HG02759 (cell line): ENCODE data around the gene BLOC1S5.
A peak's percentile ranks its signal among the peaks of the same experiment; 100 is the strongest.
"Not testable (repeated sequence)": the region's sequence is repeated elsewhere in the genome, so short reads cannot be mapped to it uniquely, and the experiment has no call there.

ENCODE experiments used
- ATAC-seq: cut with Tn5 transposase; IDR thresholded peaks from one replicate; pipeline ENCODE4 v1.9.1; 2021; ENCODE audit warnings: mild to moderate bottlenecking, moderate library complexity; ENCODE audit not compliant: unreplicated experiment

The BLOC1S5 gene

GRCh38 chr6:8047541-8048292, 16.5 kb downstream of the BLOC1S5 start:
- ATAC-seq, result no peak

DNA sequence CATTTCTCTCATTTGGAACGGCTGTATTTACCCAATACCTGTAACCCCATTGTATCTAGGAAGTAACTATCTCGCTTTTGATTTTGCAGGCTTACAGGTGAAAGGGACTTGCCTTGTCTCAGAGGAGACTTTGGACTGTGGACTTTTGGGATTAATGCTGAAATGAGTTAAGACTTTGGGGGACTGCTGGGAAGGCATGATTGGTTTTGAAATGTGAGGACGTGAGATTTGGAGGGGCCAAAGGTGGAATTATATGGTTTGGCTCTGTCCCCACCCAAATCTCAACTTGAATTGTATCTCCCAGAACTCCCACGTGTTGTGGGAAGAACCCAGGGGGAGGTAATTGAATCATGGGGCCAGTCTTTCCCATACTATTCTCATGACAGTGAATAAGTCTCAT, 18.4 kb downstream of the BLOC1S5 start:
- ATAC-seq, result not testable (repeated sequence)

- ATAC-seq, result no peak
Observed at GRCh38 chr6:8043221-8043620, 21.0 kb downstream of the BLOC1S5 start.

DNA sequence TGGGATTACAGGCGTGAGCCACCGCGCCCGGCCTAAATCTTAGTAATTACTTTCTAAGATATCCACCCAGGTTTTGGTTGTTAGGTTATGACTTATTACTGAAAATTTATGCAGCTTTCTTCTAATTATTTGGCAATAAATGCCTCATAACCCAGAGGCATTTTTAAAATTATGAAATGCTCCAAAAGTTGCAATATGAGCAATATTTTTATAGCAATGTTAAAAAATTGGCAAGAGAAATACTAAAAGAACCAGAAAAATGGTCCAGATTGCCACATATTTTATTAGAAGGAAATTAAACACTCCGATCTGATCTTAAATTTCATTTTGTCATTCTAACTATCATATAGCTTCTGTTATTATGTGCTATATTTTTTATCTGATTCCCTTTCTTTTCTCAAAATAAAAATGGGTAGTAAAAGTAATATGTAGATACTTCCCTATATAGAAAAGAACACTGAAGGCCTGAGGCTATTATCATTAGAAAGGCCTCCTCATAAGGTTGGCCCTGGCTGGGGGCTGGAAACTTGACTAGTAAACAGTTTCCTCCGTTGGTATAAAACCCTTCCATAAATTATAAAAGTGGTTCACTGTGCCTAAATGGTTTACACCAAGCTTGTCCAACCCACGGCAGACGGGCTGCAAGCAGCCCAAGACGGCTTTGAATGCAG, 22.1 kb downstream of the BLOC1S5 start:
- ATAC-seq, result no peak

GRCh38 chr6:8034107-8034506, 30.1 kb downstream of the BLOC1S5 start:
- not testable (repeated sequence) for ATAC-seq

- no peak for ATAC-seq
Observed at GRCh38 chr6:8030920-8031319, 33.3 kb downstream of the BLOC1S5 start.

DNA sequence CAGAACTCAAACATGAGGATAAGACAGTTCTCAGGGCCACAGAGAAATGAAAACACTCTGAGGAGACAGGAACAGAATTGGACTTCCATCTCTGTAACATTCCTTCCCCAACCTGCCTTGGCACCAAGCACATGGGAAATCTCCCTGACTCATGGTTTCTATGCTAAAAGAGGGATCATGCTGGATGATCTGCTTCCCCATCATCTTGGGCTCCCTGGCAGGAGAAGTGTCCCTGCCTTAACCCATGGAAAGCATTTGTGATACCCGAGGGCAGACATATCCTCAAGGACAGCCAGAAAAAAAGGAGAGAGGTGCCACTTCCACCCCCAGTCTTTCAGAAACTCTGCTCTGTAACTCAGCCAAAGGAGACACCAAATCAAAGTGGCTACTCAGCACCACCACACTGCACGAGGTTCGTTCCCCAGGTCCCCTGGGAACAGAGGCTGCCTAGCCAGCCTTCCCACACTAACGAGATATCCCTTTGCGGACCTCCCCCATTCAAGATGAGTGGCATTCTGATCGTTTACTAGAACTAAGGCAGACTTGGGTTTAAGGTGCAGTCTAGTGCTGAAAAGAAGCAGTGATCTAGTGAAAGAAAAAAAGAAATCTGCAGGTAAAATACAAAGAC, 34.8 kb downstream of the BLOC1S5 start:
- ATAC-seq, result no peak

- ATAC-seq, result no peak
Observed at GRCh38 chr6:8027965-8028651, 36.1 kb downstream of the BLOC1S5 start.

DNA sequence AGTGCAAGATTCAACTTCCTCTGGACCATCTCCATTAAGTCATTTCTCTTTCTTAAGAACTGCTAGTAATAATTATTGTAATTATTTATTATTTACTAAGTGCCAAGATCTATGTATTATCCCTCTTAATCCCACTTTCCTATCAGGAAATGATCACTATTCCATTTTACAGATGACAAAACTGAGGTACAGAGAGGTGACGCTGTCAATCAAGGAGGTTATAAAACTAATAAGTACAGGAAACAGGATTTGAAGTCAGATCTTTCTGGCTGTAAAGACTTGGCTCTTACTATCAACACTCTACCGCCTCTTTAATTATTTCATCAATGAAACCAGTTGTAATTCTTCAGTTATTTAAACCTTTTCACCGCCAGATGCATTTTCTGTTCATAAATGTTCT, 37.4 kb downstream of the BLOC1S5 start:
- no peak for ATAC-seq

- ATAC-seq, result no peak
Observed at GRCh38 chr6:8025191-8025590, 39.0 kb downstream of the BLOC1S5 start.

- no peak for ATAC-seq
Observed at GRCh38 chr6:8023638-8024037, 40.6 kb downstream of the BLOC1S5 start.

GRCh38 chr6:8020083-8020482, 44.1 kb downstream of the BLOC1S5 start:
- no peak for ATAC-seq

GRCh38 chr6:8017705-8018104, 46.5 kb downstream of the BLOC1S5 start:
- ATAC-seq, result peak; percentile 22

- peak; percentile 78 for ATAC-seq
Observed at GRCh38 chr6:8017276-8017701, 46.9 kb downstream of the BLOC1S5 start.

- ATAC-seq, result no peak
Observed at GRCh38 chr6:8014947-8015346, 49.2 kb downstream of the BLOC1S5 start.

DNA sequence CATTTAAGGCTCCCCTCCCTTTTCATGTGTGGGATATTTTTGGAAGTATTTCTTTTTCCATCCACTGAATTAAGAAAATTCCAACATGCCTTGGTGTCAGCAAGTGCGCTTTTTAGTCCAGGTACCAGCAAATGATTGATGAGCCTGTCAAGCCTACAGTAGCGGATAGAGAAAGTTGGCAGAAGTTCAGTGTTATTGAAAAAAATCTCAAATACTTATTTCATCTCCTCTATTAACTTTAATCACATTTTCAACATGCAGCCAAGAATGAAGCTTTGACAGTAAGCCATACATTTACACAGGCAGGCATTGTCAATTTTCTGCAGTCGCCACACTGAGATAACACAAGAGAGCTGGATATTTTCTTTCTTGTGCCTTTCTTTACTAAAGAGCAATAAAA, 50.4 kb downstream of the BLOC1S5 start:
- ATAC-seq, result no peak

GRCh38 chr6:8006208-8006607, 58.0 kb downstream of the BLOC1S5 start:
- ATAC-seq, result no peak

DNA sequence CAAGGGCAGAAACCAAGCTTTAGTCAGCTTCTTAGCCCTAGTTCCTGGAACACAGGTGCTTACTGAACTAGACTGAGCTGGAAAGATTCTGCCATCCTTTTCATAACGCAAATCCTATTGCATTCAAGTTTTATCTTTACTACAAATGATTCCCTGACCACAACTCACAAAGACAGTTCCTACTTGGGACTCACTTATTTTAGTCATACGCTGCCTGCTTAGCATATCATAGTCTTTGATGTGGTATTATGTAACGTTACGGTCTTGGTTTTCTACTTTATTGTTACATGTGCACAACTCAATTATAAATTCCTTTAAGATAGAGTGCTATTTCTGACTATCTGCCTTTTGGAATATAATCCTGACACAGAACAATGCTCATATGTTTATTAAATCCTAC, 59.1 kb downstream of the BLOC1S5 start:
- no peak for ATAC-seq

DNA sequence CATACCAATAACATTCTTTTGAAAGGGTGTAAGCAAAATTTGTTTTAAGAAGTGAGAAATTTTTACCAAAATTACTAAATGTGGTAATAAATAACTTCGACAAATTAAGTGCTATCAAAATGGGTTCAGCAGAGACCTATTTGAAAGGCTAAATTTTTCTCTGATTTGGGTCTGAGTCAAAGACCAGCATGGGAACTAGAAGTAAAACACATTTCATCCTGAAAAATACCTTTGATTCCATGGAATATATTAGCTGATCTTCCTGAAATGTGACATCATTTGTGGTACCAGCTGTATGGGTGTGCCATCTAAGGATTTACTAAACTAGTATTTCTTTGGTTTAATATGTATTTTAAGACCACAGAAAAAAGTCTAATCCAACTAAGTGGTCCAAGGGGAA, 63.6 kb downstream of the BLOC1S5 start:
- ATAC-seq, result no peak

DNA sequence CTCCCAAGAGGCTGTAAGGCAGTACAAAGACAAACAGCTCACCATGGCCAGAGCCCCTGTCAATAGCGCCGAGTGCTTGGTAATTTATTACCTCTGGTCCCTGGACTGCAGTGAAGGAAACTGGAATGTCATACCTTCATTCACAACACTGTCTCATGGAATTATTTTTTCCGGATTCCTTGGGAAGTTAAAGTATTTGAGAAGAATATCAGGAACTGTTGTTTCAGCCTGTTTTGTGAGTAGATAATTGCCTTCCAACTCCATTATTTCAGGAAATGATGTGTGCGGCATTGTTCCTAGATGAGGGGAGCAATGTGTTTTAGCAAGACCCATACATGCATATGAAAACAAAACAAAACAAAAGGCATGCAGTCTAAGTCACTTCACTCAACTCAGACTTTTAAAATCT, 64.0 kb downstream of the BLOC1S5 start:
- no peak for ATAC-seq

- no peak for ATAC-seq
Observed at GRCh38 chr6:7999201-7999600, 65.0 kb downstream of the BLOC1S5 start.
